Prostate gland (tissue), 2 donors: ENCODE measurements around the gene PRAC1. TPM values are rescaled to one million over a fixed set of nuclear protein-coding genes. Genes with fewer than 3 reads are reported as not detected.

Experiments used
- DNase-seq: peaks from one replicate; pipeline ENCODE4 v3.0.0-alpha.2; 2019; ENCODE audit warnings: low spot score
- H3K27ac ChIP-seq, 2 donors: fragments of 200-600 bp; sonication (generic); 2 replicates each; pipeline ENCODE4 v1.5.1; 2017 to 2019
- H3K27me3 ChIP-seq: fragments of 200-600 bp; sonication (generic); replicated peaks from 2 replicates; pipeline ENCODE4 v1.5.1; 2019; ENCODE audit not compliant: insufficient read depth
- H3K36me3 ChIP-seq, 2 donors: fragments of 200-600 bp; sonication (generic); 1 replicate in 1 of 2; 2 replicates in 1 of 2; pipeline versions ENCODE4 v1.5.1 to v1.8.1; 2017 to 2019
- H3K4me1 ChIP-seq: fragments of 200-600 bp; sonication (generic); replicated peaks from 2 replicates; pipeline ENCODE4 v1.5.1; 2019
- H3K4me3 ChIP-seq, 2 donors: fragments of 200-600 bp; sonication (generic); 2 replicates each; pipeline ENCODE4 v1.5.1; 2017 to 2019
- H3K9me3 ChIP-seq: fragments of 200-600 bp; sonication (generic); 2 replicates; pipeline ENCODE4 v1.5.1; 2017
- CTCF ChIP-seq, 4 experiments: fragments of 200-600 bp in 2 of 4; fragments of 450-650 bp in 2 of 4; sonication (generic) in 2 of 4; IDR thresholded peaks; 1 replicate in 3 of 4; 2 replicates in 1 of 4; pipeline ENCODE4 v1.5.1; 2016 to 2019; ENCODE audit warnings: antibody characterized with exemption in 4 of 4, mild to moderate bottlenecking in 2 of 4, moderate library complexity in 2 of 4
- POLR2A ChIP-seq: fragments of 450-650 bp; IDR thresholded peaks from one replicate; pipeline ENCODE4 v1.6.1; 2016; ENCODE audit warnings: antibody characterized with exemption, mild to moderate bottlenecking
- POLR2AphosphoS5 ChIP-seq: sonication (generic); formaldehyde crosslinking; IDR thresholded peaks from one replicate; pipeline ENCODE4 v1.6.1; 2017; ENCODE audit warnings: antibody characterized with exemption
- WGBS: methylation state at CpG from one replicate; pipeline ENCODE4 v1.1.5; 2018; 5-methylcytosine and 5-hydroxymethylcytosine counted together
- intact Hi-C: fragments of 100-400 bp; cut with DNase I; formaldehyde crosslinking; loops from one replicate; pipeline ENCODE4 v1.14.2; 2022
- total RNA-seq, 2 donors: library from RNA; depleted of rRNA; stranded (reverse); fragments of >200 nt; gene quantifications; one replicate each; pipeline ENCODE4 v1.1.0, GENCODE V29; 2016

The PRAC1 gene
- total RNA-seq, 2 donors from 2014 or later, result 56.7 to 243 TPM

GRCh38 chr17:48751733-48752398 lies 29.5 kb upstream of the PRAC1 start:
- Histone ChIP-seq H3K36me3 (no peaks in the 10 kb centered on the region), H3K27me3 (no peaks in the 10 kb centered on the region), H3K27ac (peak overlapping the region; percentile 69 to 97), H3K9me3 (no peaks in the 10 kb centered on the region), H3K4me1 (peaks cover 21% of the 10 kb centered on the region), H3K4me3 (no peak overlapping the region)
- intact Hi-C loops, result no loop called here
- WGBS, result 12% methylated on average over 13 of the region's 13 CpGs
- DNase-seq, result no peak
- TF ChIP-seq POLR2A, result no peak
- no peak for TF ChIP-seq POLR2AphosphoS5
- TF ChIP-seq CTCF (IDR thresholded peaks at IDR 0.05), result no peak

DNA sequence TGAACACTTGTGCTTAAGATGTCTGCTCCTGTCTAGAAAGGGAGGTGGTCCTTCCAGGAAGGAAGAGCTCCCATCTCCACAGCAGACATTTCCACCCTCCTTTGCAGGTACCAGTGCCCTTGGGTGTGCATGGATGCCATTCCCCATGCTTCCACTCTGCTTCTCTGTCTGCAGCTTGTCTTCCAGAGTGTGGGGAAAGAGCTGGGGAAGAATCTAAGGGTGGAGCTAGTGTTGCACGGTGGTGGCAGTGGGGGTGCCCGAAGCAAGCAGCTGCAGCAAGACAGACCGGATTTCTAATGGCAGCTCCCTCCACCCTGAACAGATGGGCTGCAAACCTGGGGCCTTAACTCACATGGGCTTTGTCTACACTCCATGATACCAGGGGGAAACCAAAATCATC lies 28.9 kb upstream of the PRAC1 start:
- 2% methylated on average over 3 of the region's 3 CpGs for WGBS
- H3K4me3 ChIP-seq, result no peak overlapping the region
- DNase-seq, result no peak
- H3K27ac ChIP-seq, result peak overlapping the region; percentile 69 to 97
- intact Hi-C loops, result no loop called here
- TF ChIP-seq POLR2AphosphoS5 (peak; percentile 69), POLR2A (peak; percentile 45), CTCF (IDR thresholded peaks at IDR 0.05) (no peak)
- H3K36me3 ChIP-seq, result no peaks in the 10 kb centered on the region
- H3K9me3 ChIP-seq, result no peaks in the 10 kb centered on the region
- H3K27me3 ChIP-seq, result no peaks in the 10 kb centered on the region
- peaks cover 21% of the 10 kb centered on the region for H3K4me1 ChIP-seq

- Histone ChIP-seq H3K4me3 (no peak overlapping the region), H3K4me1 (peaks cover 24% of the 10 kb centered on the region), H3K27me3 (no peaks in the 10 kb centered on the region), H3K9me3 (no peaks in the 10 kb centered on the region), H3K27ac (peak overlapping the region in 1 of 2 donors; percentile 97), H3K36me3 (no peaks in the 10 kb centered on the region)
- DNase-seq, result no peak
- intact Hi-C loops, result no loop called here
- WGBS, result 39% methylated on average over 32 of the region's 32 CpGs
- TF ChIP-seq CTCF (IDR thresholded peaks at IDR 0.05) (no peak), POLR2A (no peak), POLR2AphosphoS5 (no peak)
These were observed 27.6 kb upstream of the PRAC1 start for GRCh38 chr17:48749621-48750553.

- Histone ChIP-seq H3K4me1 (peaks cover 20% of the 10 kb centered on the region), H3K27ac (peak overlapping the region; percentile 87 to 97), H3K4me3 (peak overlapping the region in 1 of 2 donors; percentile 30), H3K27me3 (no peaks in the 10 kb centered on the region), H3K9me3 (no peaks in the 10 kb centered on the region), H3K36me3 (no peaks in the 10 kb centered on the region)
- WGBS, result 31% methylated on average over 16 of the region's 16 CpGs
- no peak for DNase-seq
- intact Hi-C loops, result no loop called here
- no peak for TF ChIP-seq CTCF (IDR thresholded peaks at IDR 0.05)
- TF ChIP-seq POLR2A, result no peak
- no peak for TF ChIP-seq POLR2AphosphoS5
These were observed 26.6 kb upstream of the PRAC1 start for GRCh38 chr17:48748718-48749566.
